HG02884 (cell line): ENCODE results near the gene PRMT2.
"Not testable (repeated sequence)": the region's sequence is repeated elsewhere in the genome, so short reads cannot be mapped to it uniquely, and the experiment has no call there.

Experiments used
- ATAC-seq: cut with Tn5 transposase; IDR thresholded peaks from one replicate; pipeline ENCODE4 v1.9.1; 2021; ENCODE audit warnings: mild to moderate bottlenecking, moderate library complexity; ENCODE audit not compliant: unreplicated experiment

Gene PRMT2

GRCh38 chr21:46667741-46668380 lies 32.4 kb downstream of the PRMT2 start:
- no peak for ATAC-seq

GRCh38 chr21:46668381-46668780 lies 32.9 kb downstream of the PRMT2 start:
- ATAC-seq, result no peak

GRCh38 chr21:46668904-46669303 lies 33.4 kb downstream of the PRMT2 start:
- not testable (repeated sequence) for ATAC-seq

GRCh38 chr21:46674430-46675007 lies 39.0 kb downstream of the PRMT2 start:
- no peak for ATAC-seq

GRCh38 chr21:46675595-46676280 lies 40.3 kb downstream of the PRMT2 start:
- ATAC-seq, result no peak

GRCh38 chr21:46676542-46676941 lies 41.1 kb downstream of the PRMT2 start:
- not testable (repeated sequence) for ATAC-seq

GRCh38 chr21:46681593-46681992 lies 46.1 kb downstream of the PRMT2 start:
- not testable (repeated sequence) for ATAC-seq

- ATAC-seq, result not testable (repeated sequence)
Observed at GRCh38 chr21:46698652-46699051, 63.2 kb downstream of the PRMT2 start.

GRCh38 chr21:46699104-46699503 lies 63.6 kb downstream of the PRMT2 start:
- ATAC-seq, result not testable (repeated sequence)
